ENCODE measurements around the gene PRKCH.

DNA sequence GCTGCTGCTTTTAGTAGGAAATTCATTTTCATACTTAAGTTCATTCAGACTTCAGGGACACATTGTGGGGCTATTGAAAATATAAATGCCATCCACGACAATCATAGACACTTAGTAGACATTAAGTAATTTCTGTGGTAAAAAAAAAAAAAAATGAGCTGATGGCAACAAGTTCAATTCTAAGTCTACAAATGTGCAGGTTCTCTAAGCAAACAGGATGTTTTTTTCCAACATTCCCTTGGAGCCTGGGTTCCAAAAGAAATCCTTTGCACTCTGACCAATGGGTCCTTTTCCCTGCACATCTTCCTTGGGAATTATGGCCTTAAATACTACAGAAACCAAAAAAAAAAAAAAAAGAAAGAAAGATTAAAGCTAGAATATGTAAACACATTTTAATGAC is 198.4 kb downstream of the PRKCH start:
- TF ChIP-seq JUN (IDR thresholded peaks at IDR 0.05) (no peak), EP300 (IDR thresholded peaks at IDR 0.05) (no peak), EHMT2 (IDR thresholded peaks at IDR 0.05; ENCODE audit: low read depth) (no peak), HDAC2 (IDR thresholded peaks at IDR 0.05) (no peak), NR3C1 (IDR thresholded peaks at IDR 0.05) (no peak), EHF (CRISPR knock-in tag; IDR thresholded peaks at IDR 0.05) (no peak), POLR2A (IDR thresholded peaks at IDR 0.05; ENCODE audit: low read length) (no peak), ZFP36 (IDR thresholded peaks at IDR 0.05; ENCODE audit: borderline replicate concordance, partially characterized antibody) (no peak), FOXS1 (CRISPR knock-in tag; IDR thresholded peaks at IDR 0.05) (no peak)
- TF ChIP-seq, protein P1, sequence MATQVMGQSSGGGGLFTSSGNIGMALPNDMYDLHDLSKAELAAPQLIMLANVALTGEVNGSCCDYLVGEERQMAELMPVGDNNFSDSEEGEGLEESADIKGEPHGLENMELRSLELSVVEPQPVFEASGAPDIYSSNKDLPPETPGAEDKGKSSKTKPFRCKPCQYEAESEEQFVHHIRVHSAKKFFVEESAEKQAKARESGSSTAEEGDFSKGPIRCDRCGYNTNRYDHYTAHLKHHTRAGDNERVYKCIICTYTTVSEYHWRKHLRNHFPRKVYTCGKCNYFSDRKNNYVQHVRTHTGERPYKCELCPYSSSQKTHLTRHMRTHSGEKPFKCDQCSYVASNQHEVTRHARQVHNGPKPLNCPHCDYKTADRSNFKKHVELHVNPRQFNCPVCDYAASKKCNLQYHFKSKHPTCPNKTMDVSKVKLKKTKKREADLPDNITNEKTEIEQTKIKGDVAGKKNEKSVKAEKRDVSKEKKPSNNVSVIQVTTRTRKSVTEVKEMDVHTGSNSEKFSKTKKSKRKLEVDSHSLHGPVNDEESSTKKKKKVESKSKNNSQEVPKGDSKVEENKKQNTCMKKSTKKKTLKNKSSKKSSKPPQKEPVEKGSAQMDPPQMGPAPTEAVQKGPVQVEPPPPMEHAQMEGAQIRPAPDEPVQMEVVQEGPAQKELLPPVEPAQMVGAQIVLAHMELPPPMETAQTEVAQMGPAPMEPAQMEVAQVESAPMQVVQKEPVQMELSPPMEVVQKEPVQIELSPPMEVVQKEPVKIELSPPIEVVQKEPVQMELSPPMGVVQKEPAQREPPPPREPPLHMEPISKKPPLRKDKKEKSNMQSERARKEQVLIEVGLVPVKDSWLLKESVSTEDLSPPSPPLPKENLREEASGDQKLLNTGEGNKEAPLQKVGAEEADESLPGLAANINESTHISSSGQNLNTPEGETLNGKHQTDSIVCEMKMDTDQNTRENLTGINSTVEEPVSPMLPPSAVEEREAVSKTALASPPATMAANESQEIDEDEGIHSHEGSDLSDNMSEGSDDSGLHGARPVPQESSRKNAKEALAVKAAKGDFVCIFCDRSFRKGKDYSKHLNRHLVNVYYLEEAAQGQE (IDR thresholded peaks at IDR 0.05), result no peak
- TF ChIP-seq, protein P2, sequence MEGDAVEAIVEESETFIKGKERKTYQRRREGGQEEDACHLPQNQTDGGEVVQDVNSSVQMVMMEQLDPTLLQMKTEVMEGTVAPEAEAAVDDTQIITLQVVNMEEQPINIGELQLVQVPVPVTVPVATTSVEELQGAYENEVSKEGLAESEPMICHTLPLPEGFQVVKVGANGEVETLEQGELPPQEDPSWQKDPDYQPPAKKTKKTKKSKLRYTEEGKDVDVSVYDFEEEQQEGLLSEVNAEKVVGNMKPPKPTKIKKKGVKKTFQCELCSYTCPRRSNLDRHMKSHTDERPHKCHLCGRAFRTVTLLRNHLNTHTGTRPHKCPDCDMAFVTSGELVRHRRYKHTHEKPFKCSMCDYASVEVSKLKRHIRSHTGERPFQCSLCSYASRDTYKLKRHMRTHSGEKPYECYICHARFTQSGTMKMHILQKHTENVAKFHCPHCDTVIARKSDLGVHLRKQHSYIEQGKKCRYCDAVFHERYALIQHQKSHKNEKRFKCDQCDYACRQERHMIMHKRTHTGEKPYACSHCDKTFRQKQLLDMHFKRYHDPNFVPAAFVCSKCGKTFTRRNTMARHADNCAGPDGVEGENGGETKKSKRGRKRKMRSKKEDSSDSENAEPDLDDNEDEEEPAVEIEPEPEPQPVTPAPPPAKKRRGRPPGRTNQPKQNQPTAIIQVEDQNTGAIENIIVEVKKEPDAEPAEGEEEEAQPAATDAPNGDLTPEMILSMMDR (IDR thresholded peaks at IDR 0.05), result no peak
- TF ChIP-seq, protein P3, sequence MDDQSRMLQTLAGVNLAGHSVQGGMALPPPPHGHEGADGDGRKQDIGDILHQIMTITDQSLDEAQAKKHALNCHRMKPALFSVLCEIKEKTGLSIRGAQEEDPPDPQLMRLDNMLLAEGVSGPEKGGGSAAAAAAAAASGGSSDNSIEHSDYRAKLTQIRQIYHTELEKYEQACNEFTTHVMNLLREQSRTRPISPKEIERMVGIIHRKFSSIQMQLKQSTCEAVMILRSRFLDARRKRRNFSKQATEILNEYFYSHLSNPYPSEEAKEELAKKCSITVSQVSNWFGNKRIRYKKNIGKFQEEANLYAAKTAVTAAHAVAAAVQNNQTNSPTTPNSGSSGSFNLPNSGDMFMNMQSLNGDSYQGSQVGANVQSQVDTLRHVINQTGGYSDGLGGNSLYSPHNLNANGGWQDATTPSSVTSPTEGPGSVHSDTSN (IDR thresholded peaks at IDR 0.05), result no peak
- TF ChIP-seq, protein P4, sequence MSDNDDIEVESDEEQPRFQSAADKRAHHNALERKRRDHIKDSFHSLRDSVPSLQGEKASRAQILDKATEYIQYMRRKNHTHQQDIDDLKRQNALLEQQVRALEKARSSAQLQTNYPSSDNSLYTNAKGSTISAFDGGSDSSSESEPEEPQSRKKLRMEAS (IDR thresholded peaks at IDR 0.05), result no peak

All from A549 (cell line).